Left renal cortex interstitium (tissue), 4 donors: ENCODE data around the gene APOBEC3H. TPM values are rescaled to one million over a fixed set of nuclear protein-coding genes. Genes with fewer than 3 reads are reported as not detected.

Source experiments
- DNase-seq, 4 donors: peaks; one replicate each; pipeline ENCODE4 v3.0.0-alpha.2; 2013; ENCODE audit warnings: low read depth in 4 of 4, low spot score in 2 of 4, missing footprints in 1 of 4
- polyA plus RNA-seq, 4 donors: library from polyadenylated mRNA; unstranded; fragments of 120-200 nt; gene quantifications; one replicate each; pipeline ENCODE4 v1.2.1, GENCODE V29; 2013; ENCODE audit not compliant: insufficient read length in 4 of 4

The APOBEC3H gene
- polyA plus RNA-seq, 4 donors, result 0.24 to 0.30 TPM; not detected in 2

- DNase-seq, result no peak
These were observed 54.4 kb downstream of the APOBEC3H start for GRCh38 chr22:39151329-39151975.

DNA sequence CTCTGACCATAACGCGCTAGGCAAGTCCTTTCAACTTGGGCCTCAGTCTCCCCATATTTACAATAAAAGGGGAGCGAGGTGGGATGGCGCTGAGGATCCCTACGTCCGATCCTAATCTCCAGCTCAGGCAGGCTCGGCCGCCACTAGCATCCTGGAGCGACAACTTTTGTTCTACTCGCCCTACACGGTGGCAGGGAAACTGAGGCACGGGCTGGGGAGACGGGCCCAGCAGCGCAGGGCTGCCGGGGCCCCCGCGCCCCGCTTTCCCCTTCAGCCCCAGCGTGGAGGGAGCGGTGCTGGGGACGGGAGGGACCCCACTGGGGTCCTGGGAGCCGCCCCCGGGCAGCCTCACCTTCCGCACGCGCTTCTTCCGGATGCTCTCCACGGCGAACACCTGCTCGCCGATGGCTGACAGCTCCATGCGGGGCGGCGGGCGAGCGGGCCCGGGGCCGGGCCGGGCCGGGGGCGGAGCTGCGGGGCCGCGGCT lies 55.0 kb downstream of the APOBEC3H start:
- DNase-seq, result no peak

- no peak for DNase-seq
These were observed 55.6 kb downstream of the APOBEC3H start, which contains the start of gene CBX7 for GRCh38 chr22:39152511-39153219. Gene CBX7, minus strand, starts transcription at chr22:39152680. Its CDS starts 236 bp downstream, at chr22:39152444.

DNA sequence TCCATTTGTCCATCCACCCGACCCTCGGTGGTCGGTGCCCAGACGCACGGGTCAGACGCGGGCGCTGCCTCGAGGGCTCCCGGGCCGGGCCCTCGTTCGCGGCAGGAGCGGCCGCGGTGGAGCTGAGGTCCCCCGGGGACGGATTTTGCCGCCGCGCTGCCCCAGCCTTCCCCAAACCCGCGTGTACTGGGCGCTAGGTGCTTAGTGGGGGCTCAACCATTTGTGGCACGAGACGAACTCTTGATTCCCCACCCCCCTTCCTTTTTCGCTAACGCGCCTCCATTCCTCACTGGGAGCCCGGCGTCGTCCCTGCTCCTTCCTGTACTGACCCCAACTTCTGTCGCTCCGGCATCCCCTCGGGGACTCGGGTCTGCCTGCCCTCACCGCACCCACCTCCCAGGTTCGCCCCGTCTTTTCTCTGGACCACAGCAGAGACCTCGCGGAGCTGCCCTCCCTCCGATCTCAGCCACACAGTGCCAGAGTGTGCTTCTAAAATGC lies 56.2 kb downstream of the APOBEC3H start:
- no peak for DNase-seq

Other genes starting within 250 kb of the APOBEC3H start
- gene CBX6, start 225.0 kb upstream of the APOBEC3H start, polyA plus RNA-seq, result 10 to 100 TPM; 35.9 to 50.8 (median 43.0) TPM
- gene APOBEC3A, start 139.6 kb upstream of the APOBEC3H start, polyA plus RNA-seq, result under 1 TPM in 3 of 4 donors, not detected in 1; 0.17 to 0.46 (median 0.42) TPM
- gene APOBEC3B, start 114.9 kb upstream of the APOBEC3H start, polyA plus RNA-seq, result 1 to 10 TPM; 5.9 to 7.5 (median 6.8) TPM
- 10 to 100 TPM in 2 of 4 donors, 1 to 10 TPM in 2; 9.4 to 10.7 (median 10.2) TPM for gene APOBEC3C, start 83.0 kb upstream of the APOBEC3H start, polyA plus RNA-seq
- 1 to 10 TPM in 2 of 4 donors, under 1 TPM in 2; 0.92 to 2.0 (median 1.4) TPM for gene APOBEC3D, start 76.1 kb upstream of the APOBEC3H start, polyA plus RNA-seq
- gene APOBEC3F, start 56.4 kb upstream of the APOBEC3H start, polyA plus RNA-seq, result 10 to 100 TPM in 1 of 4 donors, 1 to 10 TPM in 3; 6.8 to 10.4 (median 8.8) TPM
- gene APOBEC3G, start 20.0 kb upstream of the APOBEC3H start, polyA plus RNA-seq, result 10 to 100 TPM in 1 of 4 donors, 1 to 10 TPM in 3; 7.5 to 11.1 (median 8.5) TPM
- gene CBX7, start 55.4 kb downstream of the APOBEC3H start, polyA plus RNA-seq, result 10 to 100 TPM in 3 of 4 donors, 1 to 10 TPM in 1; 8.4 to 11.6 (median 10.1) TPM
- gene PDGFB, start 147.7 kb downstream of the APOBEC3H start, polyA plus RNA-seq, result 10 to 100 TPM; 13.0 to 17.4 (median 14.8) TPM
- gene RPL3, start 222.4 kb downstream of the APOBEC3H start, polyA plus RNA-seq, result 1,000 to 10,000 TPM; 2,902 to 3,578 (median 3,212) TPM